Lung (tissue), 12 donors: Measurements from ENCODE around the gene FRYL. TPM values are rescaled to one million over a fixed set of nuclear protein-coding genes. Genes with fewer than 3 reads are reported as not detected.
A peak's percentile ranks its signal among the peaks of the same experiment; 100 is the strongest.

Source experiments
- ATAC-seq: fragments of 200-7000 bp; cut with Tn5 transposase; one replicate; pipeline ENCODE4 v1.9.1; 2020; ENCODE audit warnings: moderate number of reproducible peaks; ENCODE audit not compliant: insufficient read depth, low FRiP score
- DNase-seq, 3 donors: peaks; one replicate each; pipeline ENCODE4 v3.0.0-alpha.2; 2013 to 2017
- H3K27ac ChIP-seq, 2 donors: one replicate each; pipeline ENCODE4 v1.5.1; 2013; ENCODE audit warnings: mild to moderate bottlenecking in 2 of 2, moderate library complexity in 2 of 2, control low read depth in 1 of 2, inconsistent platforms in 1 of 2, low read depth in 1 of 2, low read length in 1 of 2
- H3K27me3 ChIP-seq, 3 donors: one replicate each; pipeline ENCODE4 v1.5.1; 2013; ENCODE audit warnings: low read length in 2 of 3; ENCODE audit not compliant: control insufficient read depth in 3 of 3, insufficient read depth in 3 of 3
- H3K36me3 ChIP-seq, 4 donors: one replicate each; pipeline ENCODE4 v1.5.1; 2013; ENCODE audit warnings: low read length in 4 of 4, mild to moderate bottlenecking in 1 of 4, moderate library complexity in 1 of 4; ENCODE audit not compliant: control insufficient read depth in 4 of 4, insufficient read depth in 4 of 4
- H3K4me1 ChIP-seq, 5 donors: one replicate each; pipeline ENCODE4 v1.5.1; 2013; ENCODE audit warnings: low read length in 5 of 5, mild to moderate bottlenecking in 2 of 5, moderate library complexity in 1 of 5; ENCODE audit not compliant: control insufficient read depth in 5 of 5, insufficient read depth in 5 of 5
- H3K4me3 ChIP-seq: one replicate; pipeline ENCODE4 v1.5.1; 2013; ENCODE audit warnings: mild to moderate bottlenecking, control low read depth, moderate library complexity
- H3K9ac ChIP-seq, 2 donors: one replicate each; pipeline ENCODE4 v1.5.1; 2013; ENCODE audit warnings: low read length in 2 of 2, control low read depth in 1 of 2; ENCODE audit not compliant: insufficient read depth in 1 of 2
- H3K9me3 ChIP-seq, 4 donors: one replicate each; pipeline ENCODE4 v1.5.1; 2013; ENCODE audit warnings: low read length in 3 of 4, mild to moderate bottlenecking in 1 of 4, moderate library complexity in 1 of 4; ENCODE audit not compliant: control insufficient read depth in 4 of 4, insufficient read depth in 3 of 4
- WGBS, 2 donors: extraction: QIAGEN DNeasy Blood & Tissue Kit; methylation state at CpG; one replicate each; pipeline ENCODE4 v1.1.7; 2013; 5-methylcytosine and 5-hydroxymethylcytosine counted together
- polyA plus RNA-seq, 2 donors: library from polyadenylated mRNA; stranded (reverse); fragments of 200-250 nt; gene quantifications; one replicate each; pipeline ENCODE4 v1.2.1, GENCODE V29; 2013
- total RNA-seq, 2 donors: library from RNA; depleted of rRNA in 1 of 2; stranded (reverse); fragments of >200 nt in 1 of 2; gene quantifications; one replicate each; pipeline ENCODE4 v1.2.1, GENCODE V29; 2014 to 2021
- TF ChIP-seq, protein P1 (sequence below): IDR thresholded peaks from 2 replicates; pipeline ENCODE4 v1.5.1; 2012; ENCODE audit warnings: mild to moderate bottlenecking; ENCODE audit errors: control extremely low read depth, extremely low read depth
- donor health status: control.
- donor health status: control.
- donor health status: Bipolar disorder and iron deficiency.
- donor health status: healthy.
- donor health status: DM: yes; HTN: yes; CAD: no.

FRYL gene
- total and polyA plus RNA-seq, 4 donors = 12.6 to 188 (median 31.7) TPM

DNA sequence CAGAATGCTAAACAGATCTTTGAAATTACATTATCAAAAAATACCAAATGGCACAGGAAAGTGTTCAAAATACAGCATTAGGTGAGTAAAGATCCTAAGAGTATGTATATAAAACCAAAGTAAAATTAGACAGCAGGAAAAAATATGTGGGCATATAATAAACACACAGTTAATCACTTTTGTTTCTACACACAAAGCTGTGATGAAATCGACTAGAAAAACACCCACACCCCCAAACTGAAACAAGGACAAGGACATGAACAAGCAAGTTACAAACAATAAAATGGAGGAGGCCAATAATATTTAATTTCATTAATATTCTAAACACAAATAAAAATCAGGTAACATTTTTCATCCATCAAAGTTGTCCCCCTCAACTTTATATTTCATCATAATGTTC lies 143.2 kb downstream of the FRYL start:
- Histone ChIP-seq H3K9me3 (no peaks in the 10 kb centered on the region), H3K27ac (no peak overlapping the region), H3K9ac (no peak overlapping the region), H3K4me3 (no peak overlapping the region), H3K27me3 (no peaks in the 10 kb centered on the region), H3K4me1 (peaks cover 0 to 19% (median 5%) of the 10 kb centered on the region in 5 donors), H3K36me3 (no peaks in the 10 kb centered on the region)
- DNase-seq = no peak
- TF ChIP-seq, protein P1, sequence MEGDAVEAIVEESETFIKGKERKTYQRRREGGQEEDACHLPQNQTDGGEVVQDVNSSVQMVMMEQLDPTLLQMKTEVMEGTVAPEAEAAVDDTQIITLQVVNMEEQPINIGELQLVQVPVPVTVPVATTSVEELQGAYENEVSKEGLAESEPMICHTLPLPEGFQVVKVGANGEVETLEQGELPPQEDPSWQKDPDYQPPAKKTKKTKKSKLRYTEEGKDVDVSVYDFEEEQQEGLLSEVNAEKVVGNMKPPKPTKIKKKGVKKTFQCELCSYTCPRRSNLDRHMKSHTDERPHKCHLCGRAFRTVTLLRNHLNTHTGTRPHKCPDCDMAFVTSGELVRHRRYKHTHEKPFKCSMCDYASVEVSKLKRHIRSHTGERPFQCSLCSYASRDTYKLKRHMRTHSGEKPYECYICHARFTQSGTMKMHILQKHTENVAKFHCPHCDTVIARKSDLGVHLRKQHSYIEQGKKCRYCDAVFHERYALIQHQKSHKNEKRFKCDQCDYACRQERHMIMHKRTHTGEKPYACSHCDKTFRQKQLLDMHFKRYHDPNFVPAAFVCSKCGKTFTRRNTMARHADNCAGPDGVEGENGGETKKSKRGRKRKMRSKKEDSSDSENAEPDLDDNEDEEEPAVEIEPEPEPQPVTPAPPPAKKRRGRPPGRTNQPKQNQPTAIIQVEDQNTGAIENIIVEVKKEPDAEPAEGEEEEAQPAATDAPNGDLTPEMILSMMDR = no peak
- no peak for ATAC-seq
- whole genome bisulfite sequencing, 2 donors = 53 to 67% methylated on average over 1 of the region's 1 CpG

- no peak for DNase-seq
- Histone ChIP-seq H3K4me3 (no peak overlapping the region), H3K27ac (no peak overlapping the region), H3K4me1 (peaks cover 0 to 16% (median 4%) of the 10 kb centered on the region in 5 donors), H3K9me3 (no peaks in the 10 kb centered on the region), H3K36me3 (no peaks in the 10 kb centered on the region), H3K27me3 (no peaks in the 10 kb centered on the region), H3K9ac (no peak overlapping the region)
- no peak for ATAC-seq
- TF ChIP-seq, protein P1 = no peak
- 32 to 33% methylated on average over 2 of the region's 2 CpGs for WGBS, 2 donors
These were observed 144.1 kb downstream of the FRYL start for GRCh38 chr4:48635980-48636379.

DNA sequence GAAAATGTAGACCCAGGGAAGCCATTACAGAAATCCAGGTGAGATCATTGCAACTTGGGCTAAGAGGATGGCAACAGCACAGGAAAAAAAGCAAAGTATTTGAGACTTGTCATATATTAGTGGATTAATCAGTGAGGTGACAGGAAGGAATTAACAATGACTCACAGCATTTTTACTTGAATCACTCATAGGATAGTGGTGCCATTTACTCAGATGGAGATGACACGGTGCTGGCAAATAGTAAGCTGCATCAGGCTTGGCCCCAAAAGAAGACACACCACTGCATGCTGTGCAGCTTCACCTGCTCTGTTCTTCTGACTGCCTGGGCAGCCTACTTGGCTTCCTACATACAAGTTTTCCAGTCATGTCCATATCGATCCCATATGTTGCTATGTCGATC lies 144.8 kb downstream of the FRYL start:
- ATAC-seq (no peak), DNase-seq (no peak)
- TF ChIP-seq, protein P1 = no peak
- WGBS, 2 donors = 72 to 76% methylated on average over 3 of the region's 3 CpGs
- Histone ChIP-seq H3K9me3 (no peaks in the 10 kb centered on the region), H3K4me1 (peaks cover 0 to 10% (median 3%) of the 10 kb centered on the region in 5 donors), H3K27ac (peak overlapping the region; percentile 3 to 6), H3K36me3 (no peaks in the 10 kb centered on the region), H3K9ac (no peak overlapping the region), H3K27me3 (no peaks in the 10 kb centered on the region), H3K4me3 (no peak overlapping the region)

- Histone ChIP-seq H3K4me1 (peaks cover 0 to 8% (median 3%) of the 10 kb centered on the region in 5 donors), H3K4me3 (no peak overlapping the region), H3K27me3 (no peaks in the 10 kb centered on the region), H3K36me3 (no peaks in the 10 kb centered on the region), H3K9ac (no peak overlapping the region), H3K9me3 (no peaks in the 10 kb centered on the region), H3K27ac (no peak overlapping the region)
- TF ChIP-seq, protein P1 = no peak
- no peak for DNase-seq
- no peak for ATAC-seq
- 53 to 58% methylated on average over 2 of the region's 2 CpGs for WGBS, 2 donors
These were observed 145.3 kb downstream of the FRYL start for GRCh38 chr4:48634688-48635308.
